H1 (cell line): Measurements from ENCODE around the gene QSOX2. TPM values are rescaled to one million over a fixed set of nuclear protein-coding genes. Genes with fewer than 3 reads are reported as not detected.

Experiments used
- CTCF ChIA-PET: fragments of 300-600 bp; sonication (Branson Sonifier 250); formaldehyde crosslinking; loops from one replicate; lab custom pipeline; 2021; ENCODE audit not compliant: partially characterized antibody; lab: Charles Lee
- POLR2A ChIA-PET: fragments of 300-600 bp; sonication (Branson Sonifier 250); formaldehyde crosslinking; loops from one replicate; lab custom pipeline; 2021; ENCODE audit warnings: inconsistent platforms; ENCODE audit not compliant: partially characterized antibody; lab: Charles Lee
- DNase-seq, 2 experiments: peaks; one replicate each; pipeline versions ENCODE4 v3.0.0 to v3.0.0-alpha.2; 2010 to 2022; ENCODE audit warnings: low spot score in 2 of 2, low read depth in 1 of 2, mixed read lengths in 1 of 2
- FAIRE-seq: peaks from 2 replicates; lab custom pipeline; 2011; peaks lifted over from hg19 to GRCh38; lab: Jason Lieb, UNC
- H2AFZ ChIP-seq: 2 replicates; pipeline ENCODE4 v1.8.1; 2012; ENCODE audit warnings: low read length, inconsistent platforms
- H2AK5ac ChIP-seq: 2 replicates; pipeline ENCODE4 v1.6.1; 2013; ENCODE audit warnings: low read depth, low read length
- H2BK120ac ChIP-seq: replicated peaks from 2 replicates; pipeline ENCODE3; 2013; ENCODE audit warnings: low read depth, low read length, inconsistent platforms
- H2BK12ac ChIP-seq: 2 replicates; pipeline ENCODE4 v1.6.1; 2013; ENCODE audit warnings: low read depth, low read length
- H2BK15ac ChIP-seq: 2 replicates; pipeline ENCODE4 v1.6.1; 2013; ENCODE audit warnings: low read length
- H2BK20ac ChIP-seq: 2 replicates; pipeline ENCODE4 v1.6.1; 2013; ENCODE audit warnings: low read length
- H2BK5ac ChIP-seq: 2 replicates; pipeline ENCODE4 v1.6.1; 2013; ENCODE audit warnings: low read depth, low read length
- H3K14ac ChIP-seq: 2 replicates; pipeline ENCODE4 v1.6.1; 2013; ENCODE audit warnings: inconsistent platforms; ENCODE audit not compliant: insufficient read length
- H3K18ac ChIP-seq: 2 replicates; pipeline ENCODE4 v1.6.1; 2013; ENCODE audit warnings: low read length; ENCODE audit errors: extremely low read depth
- H3K23ac ChIP-seq: 2 replicates; pipeline ENCODE4 v1.6.1; 2013; ENCODE audit warnings: inconsistent platforms; ENCODE audit not compliant: insufficient read length
- H3K23me2 ChIP-seq: 2 replicates; pipeline ENCODE4 v1.6.1; 2013; ENCODE audit warnings: low read depth, low read length
- H3K27ac ChIP-seq: 2 replicates; pipeline ENCODE4 v1.6.1; 2011; ENCODE audit warnings: low read depth, low read length, inconsistent platforms
- H3K27me3 ChIP-seq, 4 experiments: replicated peaks in 1 of 4; 1 replicate in 1 of 4; 2 replicates in 3 of 4; pipeline versions ENCODE4 v1.6.1 to v1.8.1; 2011 to 2013; ENCODE audit warnings: low read length in 3 of 4, mild to moderate bottlenecking in 3 of 4, inconsistent platforms in 2 of 4, mixed read lengths in 2 of 4, moderate library complexity in 1 of 4; ENCODE audit not compliant: control insufficient read depth in 3 of 4, insufficient read depth in 3 of 4; ENCODE audit errors: extremely low read depth in 1 of 4
- H3K36me3 ChIP-seq, 4 experiments: 2 replicates each; pipeline versions ENCODE4 v1.6.1 to v1.8.1; 2011 to 2013; ENCODE audit warnings: mild to moderate bottlenecking in 4 of 4, low read length in 3 of 4, moderate library complexity in 2 of 4, control low read depth in 1 of 4, inconsistent platforms in 1 of 4; ENCODE audit not compliant: insufficient read depth in 4 of 4, control insufficient read depth in 2 of 4
- H3K4ac ChIP-seq: replicated peaks from 2 replicates; pipeline ENCODE3; 2013; ENCODE audit warnings: low read length, low read depth, mixed read lengths, inconsistent platforms; ENCODE audit not compliant: insufficient read length
- H3K4me1 ChIP-seq, 4 experiments: replicated peaks in 1 of 4; 1 replicate in 1 of 4; 2 replicates in 3 of 4; pipeline versions ENCODE4 v1.6.1 to v1.8.1; 2011 to 2013; ENCODE audit warnings: low read length in 3 of 4, inconsistent platforms in 2 of 4, mixed read lengths in 1 of 4; ENCODE audit not compliant: insufficient read depth in 4 of 4, control insufficient read depth in 3 of 4
- H3K4me2 ChIP-seq, 2 experiments: 2 replicates each; pipeline versions ENCODE4 v1.6.1 to v1.8.1; 2011 to 2013; ENCODE audit warnings: low read depth in 2 of 2, low read length in 2 of 2, control low read depth in 1 of 2, inconsistent platforms in 1 of 2, mild to moderate bottlenecking in 1 of 2; ENCODE audit not compliant: insufficient read depth in 1 of 2
- H3K4me3 ChIP-seq, 4 experiments: fragments of 200-600, 300-600 bp in 1 of 4; sonication (generic), shearing (Covaris generic), sonication (Bioruptor Twin) in 1 of 4; 2 replicates each; pipeline versions ENCODE4 v1.5.1 to v1.8.1; 2011 to 2016; ENCODE audit warnings: low read length in 4 of 4, low read depth in 3 of 4, control low read depth in 2 of 4, inconsistent platforms in 2 of 4, mild to moderate bottlenecking in 2 of 4, mixed read lengths in 1 of 4, moderate library complexity in 1 of 4; ENCODE audit not compliant: insufficient read depth in 2 of 4; ENCODE audit errors: extremely low read depth in 1 of 4
- H3K56ac ChIP-seq: replicated peaks from 2 replicates; pipeline ENCODE3; 2013; ENCODE audit warnings: low read depth, mild to moderate bottlenecking, mixed read lengths, low read length, inconsistent platforms; ENCODE audit not compliant: insufficient read length
- H3K79me1 ChIP-seq: 2 replicates; pipeline ENCODE4 v1.6.1; 2013; ENCODE audit warnings: low read depth, low read length, control low read depth
- H3K79me2 ChIP-seq, 2 experiments: 2 replicates each; pipeline versions ENCODE4 v1.6.1 to v1.8.1; 2012 to 2013; ENCODE audit warnings: low read length in 2 of 2, mild to moderate bottlenecking in 2 of 2, inconsistent platforms in 1 of 2; ENCODE audit not compliant: insufficient read depth in 2 of 2, control insufficient read depth in 1 of 2
- H3K9ac ChIP-seq, 4 experiments: replicated peaks in 1 of 4; 1 replicate in 1 of 4; 2 replicates in 3 of 4; pipeline versions ENCODE4 v1.6.1 to v1.8.1; 2011 to 2013; ENCODE audit warnings: low read depth in 3 of 4, low read length in 3 of 4, control low read depth in 2 of 4, mild to moderate bottlenecking in 2 of 4, moderate library complexity in 2 of 4, inconsistent platforms in 1 of 4; ENCODE audit errors: extremely low read depth in 1 of 4
- H3K9me3 ChIP-seq, 2 experiments: 2 replicates each; pipeline versions ENCODE4 v1.6.1 to v1.8.1; 2012 to 2013; ENCODE audit warnings: mild to moderate bottlenecking in 2 of 2, moderate library complexity in 2 of 2, control low read depth in 1 of 2, inconsistent platforms in 1 of 2, low read depth in 1 of 2, low read length in 1 of 2, mixed read lengths in 1 of 2; ENCODE audit not compliant: insufficient read depth in 2 of 2
- H4K20me1 ChIP-seq, 2 experiments: replicated peaks in 1 of 2; 2 replicates each; pipeline versions ENCODE3 to v1.8.1; 2011 to 2013; ENCODE audit warnings: inconsistent platforms in 2 of 2, low read length in 2 of 2, mild to moderate bottlenecking in 1 of 2; ENCODE audit not compliant: insufficient read depth in 2 of 2, control insufficient read depth in 1 of 2
- H4K5ac ChIP-seq: 2 replicates; pipeline ENCODE4 v1.6.1; 2013; ENCODE audit warnings: low read length, low read depth, mixed read lengths, inconsistent platforms; ENCODE audit not compliant: insufficient read length
- H4K8ac ChIP-seq: 2 replicates; pipeline ENCODE4 v1.8.0; 2013; ENCODE audit warnings: mild to moderate bottlenecking, moderate library complexity, low read length, inconsistent platforms; ENCODE audit not compliant: insufficient read depth; ENCODE audit errors: extremely low read depth
- H4K91ac ChIP-seq: replicated peaks from 2 replicates; pipeline ENCODE3; 2013; ENCODE audit warnings: low read length, mixed read lengths, inconsistent platforms; ENCODE audit not compliant: insufficient read length
- E2F6 ChIP-seq: IDR thresholded peaks from 2 replicates; pipeline ENCODE4 v1.6.1; 2012; ENCODE audit warnings: inconsistent platforms
- KDM5A ChIP-seq: fragments of 200-600 bp; IDR thresholded peaks from 2 replicates; pipeline ENCODE4 v1.7.1; 2012; ENCODE audit warnings: mild to moderate bottlenecking, low read length, inconsistent platforms, mixed read lengths
- SP1 ChIP-seq: IDR thresholded peaks from 2 replicates; pipeline ENCODE4 v1.6.1; 2011; ENCODE audit warnings: low read depth, low read length
- TBP ChIP-seq: IDR thresholded peaks from 2 replicates; pipeline ENCODE4 v1.6.1; 2011; ENCODE audit warnings: low read depth, low read length, improper control_type of control experiment
- WGBS, 2 experiments: shearing (Covaris generic) in 1 of 2; methylation state at CpG; one replicate each; pipeline versions ENCODE4 v1.1.6 to v1.1.7; 2013 to 2015; ENCODE audit warnings: low lambda C conversion rate in 2 of 2, mixed read lengths in 2 of 2, inconsistent platforms in 1 of 2, low coverage in 1 of 2, missing lambda C conversion rate in 1 of 2; ENCODE audit not compliant: insufficient replicate concordance in 2 of 2, insufficient coverage in 1 of 2, insufficient read length in 1 of 2; ENCODE audit errors: extremely low coverage in 1 of 2, missing lambda C conversion rate in 1 of 2; 5-methylcytosine and 5-hydroxymethylcytosine counted together
- polyA plus RNA-seq, 7 experiments: library from polyadenylated mRNA; depleted of rRNA in 3 of 7; stranded (reverse) in 5 of 7; unstranded in 2 of 7; fragments of >200 nt in 5 of 7; fragments of 200-250 nt in 2 of 7; gene quantifications; 1 replicate in 5 of 7; 2 replicates in 1 of 7; 4 replicates in 1 of 7; pipeline versions ENCODE4 v1.2.1 to v1.2.3, GENCODE V29; 2011 to 2013; ENCODE audit warnings: missing spikeins in 2 of 7, mixed read lengths in 2 of 7
- total RNA-seq: library from RNA; stranded (reverse); fragmentation: NEBNext Ultra II Directional; extraction: Animal tissue kit (Norgen Biotek cat#: 25700); gene quantifications from 2 replicates; pipeline ENCODE4 v1.2.1, GENCODE V29; 2021

Gene QSOX2
- total and polyA plus RNA-seq, 2 of the 8 experiments (the other 6 are each of a cell fraction or from before 2014, with no cell fraction given) = 18.0 to 28.6 TPM

GRCh38 chr9:136229096-136230065 is 16.2 kb downstream of the QSOX2 start:
- Histone ChIP-seq H4K91ac (no peak overlapping the region), H3K9ac (no peak overlapping the region), H3K4ac (no peak overlapping the region), H3K14ac (no peak overlapping the region), H2BK120ac (no peak overlapping the region), H3K36me3 (no peaks in the 10 kb centered on the region), H2AFZ (no peak overlapping the region), H2BK15ac (no peak overlapping the region), H3K79me2 (peaks cover 0 to 79% of the 10 kb centered on the region in 2 experiments; a peak in 2 of 4 replicates), H4K5ac (no peak overlapping the region), H2BK5ac (no peak overlapping the region), H4K8ac (peak overlapping the region; percentile 25; the same call in 1 of the 2 replicates), H3K9me3 (no peaks in the 10 kb centered on the region), H2BK12ac (no peak overlapping the region), H3K4me3 (no peak overlapping the region), H3K23me2 (no peaks in the 10 kb centered on the region), H3K27ac (no peak overlapping the region), H4K20me1 (peaks cover 26 to 30% of the 10 kb centered on the region in 2 experiments), H3K18ac (no peak overlapping the region), H3K23ac (no peak overlapping the region), H2AK5ac (no peak overlapping the region), H3K4me1 (no peaks in the 10 kb centered on the region; a peak in 2 of 7 replicates), H3K79me1 (peaks cover 15% of the 10 kb centered on the region), H3K27me3 (no peaks in the 10 kb centered on the region), H3K4me2 (no peak overlapping the region), H3K56ac (no peak overlapping the region), H2BK20ac (no peak overlapping the region)
- POLR2A ChIA-PET = interaction anchor here (1.2 kb wide), 1 partner anchor 49 kb away, joined by 3 read pairs; no protein-coding TSS in a partner anchor
- DNase-seq (no peak), FAIRE-seq (no peak)
- TF ChIP-seq E2F6 = no peak
- TF ChIP-seq KDM5A = no peak
- no peak for TF ChIP-seq TBP
- TF ChIP-seq SP1 = no peak
- WGBS, 2 experiments = 91% methylated on average over 31 of the region's 33 CpGs; no CpG with 5 or more reads in 1 of the 2 experiments
- CTCF ChIA-PET = interaction anchor here (0.9 to 6.7 kb wide), 5 partner anchors 10 to 91 kb away, joined by 3 to 52 read pairs (median 4); no protein-coding TSS in a partner anchor
